NCI-H2171 treated with DMSO at 0.1 percent for 48 hours (cell line): ENCODE data around the gene GNAO1.

Experiments used
- DNase-seq: peaks from one replicate; lab custom pipeline; 2025; lab: John Stamatoyannopoulos, UW

GNAO1 gene

DNA sequence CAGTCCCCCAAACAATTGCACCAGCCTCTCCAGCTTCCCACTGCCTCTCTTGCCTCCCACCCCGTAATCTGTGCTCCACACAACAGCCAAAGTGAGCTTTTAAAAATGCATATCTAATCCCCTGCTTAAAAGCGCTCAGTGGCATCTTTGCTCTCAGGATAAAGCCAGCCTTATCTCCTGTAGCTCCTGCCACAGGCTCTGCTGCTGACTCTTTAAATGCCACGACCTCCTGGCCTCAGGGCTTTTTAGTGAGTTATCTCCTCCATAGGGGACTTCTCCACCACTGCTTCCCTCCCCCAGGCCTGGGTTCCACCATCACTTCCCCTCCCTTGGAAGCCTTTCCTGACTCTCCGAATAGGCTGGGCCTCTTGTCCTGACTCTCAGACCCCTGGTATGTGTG, 98.6 kb downstream of the GNAO1 start:
- DNase-seq = no peak

DNA sequence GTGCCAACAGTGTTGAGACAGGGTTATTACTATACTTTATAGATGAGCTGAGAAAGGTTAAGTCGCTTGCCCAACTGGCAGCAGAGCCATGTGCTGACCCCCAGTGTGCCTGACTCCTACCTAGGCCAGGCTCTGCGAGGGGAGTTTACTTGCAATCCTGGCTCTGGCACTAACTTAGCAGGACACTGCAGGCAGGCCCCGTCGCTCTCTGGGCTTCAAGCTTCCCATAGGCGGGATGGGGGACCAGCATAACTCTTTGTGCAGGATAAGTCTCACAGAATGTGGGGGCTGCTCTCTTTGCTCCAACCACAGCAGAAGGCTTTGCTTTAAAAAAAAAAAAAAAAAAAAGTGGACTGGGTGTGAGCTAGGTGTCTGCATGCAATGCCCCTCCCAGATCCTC, 102.7 kb downstream of the GNAO1 start:
- no peak for DNase-seq

GRCh38 chr16:56294579-56294978, 103.3 kb downstream of the GNAO1 start:
- no peak for DNase-seq

GRCh38 chr16:56295059-56295665, 103.9 kb downstream of the GNAO1 start:
- no peak for DNase-seq

DNA sequence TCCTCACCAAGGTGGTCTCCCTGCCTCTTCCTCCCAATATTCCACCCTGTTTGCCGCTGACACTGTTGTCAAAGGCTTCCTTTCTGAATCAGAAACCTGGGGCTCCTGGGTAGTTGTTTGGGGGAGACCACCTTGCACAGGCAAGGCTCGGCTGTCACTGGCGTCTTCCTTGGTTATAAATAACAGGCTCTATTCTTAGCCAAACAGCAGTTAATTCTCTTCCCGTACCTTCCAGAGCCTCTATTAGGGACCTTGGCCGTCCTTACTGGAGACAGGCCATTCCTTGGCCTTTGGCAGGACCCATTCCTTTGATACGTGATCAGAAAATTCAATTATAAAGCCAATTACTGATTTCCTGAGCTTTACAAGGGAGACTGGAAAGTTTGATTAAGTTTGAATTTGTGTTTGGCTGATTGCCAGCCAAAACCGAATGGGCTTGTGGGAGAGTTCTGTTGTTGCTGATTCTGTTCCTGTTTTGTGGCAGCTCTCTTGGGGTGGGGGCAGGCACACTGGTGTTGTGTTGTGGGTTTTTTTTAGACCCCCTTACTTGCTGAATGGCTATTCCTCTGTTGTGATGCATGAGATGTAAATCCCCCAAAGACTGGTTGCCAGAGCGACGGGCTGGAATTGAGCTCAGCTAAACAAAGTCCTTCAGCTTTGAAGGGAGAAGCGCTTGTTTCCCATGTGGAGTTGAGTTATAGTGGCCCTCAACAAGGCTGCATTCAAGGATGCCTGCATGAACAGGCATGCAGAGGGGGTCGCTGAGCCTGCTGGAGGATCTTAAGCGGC, 104.6 kb downstream of the GNAO1 start:
- DNase-seq = peak; percentile 14

GRCh38 chr16:56297684-56298083, 106.4 kb downstream of the GNAO1 start:
- no peak for DNase-seq

- no peak for DNase-seq
Observed at GRCh38 chr16:56298116-56298515, 106.8 kb downstream of the GNAO1 start.

- DNase-seq = no peak
Observed at GRCh38 chr16:56298948-56299596, 107.8 kb downstream of the GNAO1 start.

- no peak for DNase-seq
Observed at GRCh38 chr16:56300242-56300623, 108.9 kb downstream of the GNAO1 start.

DNA sequence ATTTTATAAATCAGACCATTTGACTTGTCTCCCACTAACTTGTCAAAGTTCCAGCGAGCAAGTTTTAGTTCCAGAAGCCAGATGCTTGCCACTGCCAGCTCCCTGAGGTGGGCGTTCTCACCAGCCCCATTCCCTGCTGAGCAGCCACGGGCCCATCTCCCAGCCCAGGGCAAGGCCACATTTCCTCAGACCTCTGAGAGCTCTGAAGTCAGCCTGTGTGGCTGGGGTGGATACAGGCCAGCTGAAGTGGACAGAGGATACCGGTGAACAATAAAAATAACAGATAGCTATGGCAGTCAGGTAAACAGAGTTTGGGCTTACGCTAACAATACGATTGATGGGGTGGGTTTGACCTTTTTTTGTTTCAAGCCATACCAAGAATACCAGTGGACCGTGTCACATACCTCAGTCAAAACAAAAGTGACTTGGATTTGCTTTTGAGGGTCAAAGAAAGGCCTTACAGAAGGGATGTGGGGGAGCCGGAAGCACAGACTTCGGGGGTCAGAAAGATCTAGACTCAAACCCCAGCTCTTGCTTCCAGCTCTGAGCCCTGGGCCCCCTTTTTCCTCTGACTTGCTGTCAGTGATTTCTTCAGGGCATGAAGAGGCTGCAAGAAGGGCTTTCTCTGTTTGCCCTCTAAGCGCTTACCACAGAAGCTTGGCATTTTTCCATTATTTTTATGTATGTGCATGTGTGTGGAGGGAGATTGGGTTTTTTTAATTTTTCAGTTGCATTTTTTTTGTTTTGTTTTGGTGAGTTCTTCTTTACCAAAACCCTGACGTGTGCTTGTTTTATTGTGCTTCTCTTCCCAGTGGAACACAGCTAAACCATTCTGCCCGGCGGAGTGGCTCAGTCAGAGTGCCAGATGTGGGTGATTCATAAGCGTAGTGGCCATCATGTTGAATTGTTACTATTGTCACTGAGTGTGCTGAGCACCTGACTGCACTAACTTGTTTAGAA, 109.9 kb downstream of the GNAO1 start:
- peak; percentile 35 for DNase-seq

DNA sequence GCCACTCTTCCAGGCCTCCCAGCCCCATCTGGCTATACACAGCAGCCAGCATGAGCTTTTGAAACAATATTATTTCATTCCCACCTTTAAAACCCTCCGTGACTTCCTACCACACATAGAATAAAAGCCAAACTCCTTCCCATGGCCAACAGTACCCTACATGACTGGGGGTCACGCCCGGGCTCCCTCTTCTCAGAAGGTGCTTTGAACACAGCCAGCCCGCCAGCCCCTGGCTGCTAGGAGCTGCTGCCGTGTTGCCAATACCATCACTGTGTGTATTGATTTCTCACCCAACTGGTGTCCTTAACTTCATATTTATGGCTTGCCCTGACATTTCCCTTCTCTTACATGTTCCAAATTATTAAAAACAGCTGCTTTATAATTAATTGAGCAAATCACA, 111.2 kb downstream of the GNAO1 start:
- DNase-seq = no peak

GRCh38 chr16:56303066-56303715, 111.9 kb downstream of the GNAO1 start:
- no peak for DNase-seq

DNA sequence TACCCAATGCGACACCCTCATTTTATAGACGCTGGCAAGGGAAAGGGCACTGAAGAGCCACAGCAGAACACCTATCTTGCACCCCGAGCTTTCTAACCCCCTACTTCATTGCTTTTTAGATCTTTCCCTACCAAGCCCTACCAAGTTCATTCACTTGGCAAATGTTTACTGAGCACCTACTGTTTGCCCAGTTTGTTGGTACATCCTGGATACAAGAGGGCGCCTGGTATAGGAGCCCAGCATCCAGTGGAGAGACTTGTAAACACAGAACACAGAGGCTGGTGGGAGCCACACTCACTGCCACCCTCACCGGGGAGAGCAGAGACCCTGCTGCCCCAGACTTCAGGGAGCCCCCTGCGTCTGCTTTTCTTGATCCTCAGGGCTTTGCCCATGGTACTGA, 112.6 kb downstream of the GNAO1 start:
- DNase-seq = no peak

DNA sequence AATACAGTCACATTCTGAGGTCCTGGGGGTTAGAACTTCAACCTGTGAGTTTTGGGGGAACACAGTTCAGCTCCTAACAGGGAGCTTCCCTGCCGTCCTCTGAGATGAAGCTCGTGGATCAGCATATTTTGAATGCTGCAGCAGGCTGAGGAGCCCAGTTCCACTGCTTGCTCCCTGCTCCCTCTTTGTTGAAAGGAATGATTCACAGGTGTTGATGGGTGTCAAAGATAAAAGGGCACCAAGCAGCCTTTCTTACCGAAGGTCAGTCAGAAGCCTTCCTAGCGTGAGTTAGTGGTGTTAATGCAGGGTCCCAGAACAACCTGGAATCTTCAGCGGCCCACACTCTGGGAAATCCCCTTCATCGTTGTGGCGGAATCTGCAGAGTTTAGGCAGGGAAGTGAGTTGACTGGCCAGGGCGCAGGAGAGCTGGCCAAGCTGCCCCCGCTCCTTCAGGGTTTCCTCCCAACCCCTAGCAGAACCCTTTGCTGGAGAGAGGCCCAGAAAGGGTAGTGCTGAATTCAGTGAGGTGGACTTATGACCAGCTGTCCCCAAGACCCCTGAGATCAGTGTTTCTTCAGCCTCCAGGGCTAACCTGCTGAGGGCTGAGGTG, 114.8 kb downstream of the GNAO1 start:
- no peak for DNase-seq

GRCh38 chr16:56306690-56307533, 115.6 kb downstream of the GNAO1 start:
- DNase-seq = no peak

DNA sequence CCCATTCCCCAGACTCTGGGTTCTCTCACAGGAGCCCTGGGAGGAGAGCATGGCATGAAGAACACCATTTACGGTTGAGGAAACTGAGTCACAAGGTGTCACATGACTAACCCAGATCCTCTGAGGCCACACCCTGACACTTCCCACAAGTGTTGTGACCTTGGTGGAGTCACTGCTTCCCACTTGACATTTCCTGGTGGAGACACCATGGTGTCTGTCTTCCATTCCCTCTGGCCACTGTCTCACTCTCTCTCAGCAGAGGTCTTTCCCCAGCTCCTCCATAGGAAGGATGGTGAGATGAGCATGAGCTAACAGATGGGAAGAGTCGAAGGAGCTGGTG, 116.2 kb downstream of the GNAO1 start:
- no peak for DNase-seq

DNA sequence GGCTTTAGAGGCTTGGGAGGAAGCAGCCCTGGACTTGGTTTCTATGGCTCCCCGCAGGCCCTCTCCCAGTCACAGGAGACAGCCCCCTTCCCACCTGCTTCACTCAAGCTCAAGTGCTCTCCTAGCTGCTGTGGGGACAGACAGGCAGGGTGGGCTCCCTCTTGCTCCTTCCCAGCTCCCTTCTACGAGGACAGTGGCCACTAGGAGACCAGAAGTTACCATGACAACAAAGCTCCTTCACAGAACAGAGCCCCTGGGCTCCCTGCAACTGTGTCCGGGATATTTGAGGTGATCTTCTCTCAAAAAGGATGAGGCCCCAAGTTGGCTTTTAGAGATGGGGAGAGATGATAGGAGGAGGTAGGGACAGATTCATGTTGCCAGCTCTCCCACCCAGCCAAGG, 117.7 kb downstream of the GNAO1 start:
- DNase-seq = no peak

DNA sequence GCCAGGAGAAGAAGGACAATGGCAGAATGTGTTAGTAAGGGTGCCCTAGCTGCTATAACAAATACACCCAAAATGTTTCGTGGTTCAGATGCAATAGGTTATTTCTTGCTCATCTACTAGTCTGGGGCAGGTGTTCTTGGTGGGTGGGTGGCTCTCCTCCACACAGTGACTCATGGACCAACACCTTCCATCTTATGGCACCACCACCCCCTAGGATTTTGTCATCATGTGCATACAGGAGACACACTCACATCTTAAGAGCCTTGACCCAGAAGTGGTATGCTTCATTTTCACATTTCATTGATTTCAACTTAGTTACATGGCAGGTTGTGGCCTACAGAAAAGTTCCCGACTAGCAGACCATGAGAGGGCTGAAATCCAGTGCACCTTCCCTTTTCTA, 119.4 kb downstream of the GNAO1 start:
- DNase-seq = no peak

- peak; percentile 86 for DNase-seq
Observed at GRCh38 chr16:56311208-56312027, 120.1 kb downstream of the GNAO1 start.

DNA sequence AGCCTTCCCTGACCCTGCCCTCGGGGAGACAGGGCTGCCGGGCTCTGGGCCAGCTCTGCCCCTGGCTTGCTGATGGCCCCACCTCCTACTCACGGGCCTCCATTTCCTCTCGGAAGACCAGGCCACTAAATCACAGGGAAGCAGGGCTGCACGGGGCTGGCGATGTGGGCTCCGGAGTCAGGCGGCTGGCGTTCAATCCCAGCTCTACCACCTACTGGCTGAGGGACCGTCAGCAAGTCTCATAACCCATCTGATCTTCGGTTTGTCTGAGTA, 120.7 kb downstream of the GNAO1 start:
- no peak for DNase-seq
